Vagina (tissue), 2 donors: ENCODE measurements around the gene TNFSF9.

ENCODE experiments used
- CTCF ChIP-seq, 3 experiments: fragments of 450-650 bp in 2 of 3; fragments of 200-600 bp in 1 of 3; sonication (generic) in 1 of 3; IDR thresholded peaks; one replicate each; pipeline ENCODE4 v1.5.1; 2017 to 2019; ENCODE audit warnings: antibody characterized with exemption in 3 of 3, mild to moderate bottlenecking in 2 of 3, moderate library complexity in 2 of 3
- POLR2A ChIP-seq, 2 donors: fragments of 450-650 bp; IDR thresholded peaks; one replicate each; pipeline ENCODE4 v1.6.1; 2017; ENCODE audit warnings: antibody characterized with exemption in 2 of 2, mild to moderate bottlenecking in 2 of 2, moderate library complexity in 2 of 2
- POLR2AphosphoS5 ChIP-seq, 2 donors: sonication (generic); formaldehyde crosslinking; IDR thresholded peaks; one replicate each; pipeline ENCODE4 v1.9.0; 2017; ENCODE audit warnings: antibody characterized with exemption in 2 of 2, mild to moderate bottlenecking in 2 of 2, low read depth in 1 of 2; ENCODE audit not compliant: insufficient read depth in 1 of 2

GRCh38 chr19:6539514-6539913 lies 8.7 kb downstream of the TNFSF9 start:
- no peak for TF ChIP-seq CTCF (IDR thresholded peaks at IDR 0.05)
- TF ChIP-seq POLR2A (IDR thresholded peaks at IDR 0.05) = no peak
- TF ChIP-seq POLR2AphosphoS5 (IDR thresholded peaks at IDR 0.05; ENCODE audit: insufficient read depth in 1 of 2, low read depth in 1 of 2) = no peak
